Right lobe of liver (tissue), 4 donors: ENCODE data around the gene SV2B.

Experiments
- POLR2A ChIP-seq: fragments of 450-650 bp; IDR thresholded peaks from one replicate; pipeline ENCODE4 v1.6.1; 2017; ENCODE audit warnings: antibody characterized with exemption, mild to moderate bottlenecking
- TF ChIP-seq, protein P1 (sequence below), 4 donors: fragments of 200-600 bp in 3 of 4; fragments of 450-650 bp in 1 of 4; IDR thresholded peaks; one replicate each; pipeline versions ENCODE4 v1.5.1 to v1.8.0; 2016 to 2022; ENCODE audit warnings: antibody characterized with exemption in 4 of 4, mild to moderate bottlenecking in 2 of 4
- donor health status: DM: no; HTN: no; CAD: no.
- donor health status: DM: no; HTN: no; CAD: no.
- donor health status: DM: no; HTN: yes; CAD: no.

DNA sequence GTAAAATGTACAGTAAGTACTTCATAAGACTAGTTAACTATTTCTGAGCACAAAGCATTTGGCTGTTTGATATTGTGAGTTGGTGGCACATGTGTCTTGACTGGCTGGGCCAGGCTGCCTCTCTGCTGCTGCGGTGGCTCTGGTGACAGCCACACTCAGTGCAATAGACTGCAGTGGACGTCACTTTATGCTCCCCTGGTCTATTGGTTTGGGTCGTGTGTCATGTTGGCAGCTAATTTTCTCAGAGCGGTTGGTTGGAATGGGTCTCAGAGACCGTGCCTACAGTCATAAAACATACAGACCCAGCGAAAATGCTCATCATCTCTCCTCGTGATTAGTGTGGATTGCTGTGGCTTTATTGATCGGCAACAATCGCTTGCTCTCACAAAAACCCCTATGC, 71.3 kb downstream of the SV2B start:
- no peak for TF ChIP-seq POLR2A
- TF ChIP-seq, protein P1, sequence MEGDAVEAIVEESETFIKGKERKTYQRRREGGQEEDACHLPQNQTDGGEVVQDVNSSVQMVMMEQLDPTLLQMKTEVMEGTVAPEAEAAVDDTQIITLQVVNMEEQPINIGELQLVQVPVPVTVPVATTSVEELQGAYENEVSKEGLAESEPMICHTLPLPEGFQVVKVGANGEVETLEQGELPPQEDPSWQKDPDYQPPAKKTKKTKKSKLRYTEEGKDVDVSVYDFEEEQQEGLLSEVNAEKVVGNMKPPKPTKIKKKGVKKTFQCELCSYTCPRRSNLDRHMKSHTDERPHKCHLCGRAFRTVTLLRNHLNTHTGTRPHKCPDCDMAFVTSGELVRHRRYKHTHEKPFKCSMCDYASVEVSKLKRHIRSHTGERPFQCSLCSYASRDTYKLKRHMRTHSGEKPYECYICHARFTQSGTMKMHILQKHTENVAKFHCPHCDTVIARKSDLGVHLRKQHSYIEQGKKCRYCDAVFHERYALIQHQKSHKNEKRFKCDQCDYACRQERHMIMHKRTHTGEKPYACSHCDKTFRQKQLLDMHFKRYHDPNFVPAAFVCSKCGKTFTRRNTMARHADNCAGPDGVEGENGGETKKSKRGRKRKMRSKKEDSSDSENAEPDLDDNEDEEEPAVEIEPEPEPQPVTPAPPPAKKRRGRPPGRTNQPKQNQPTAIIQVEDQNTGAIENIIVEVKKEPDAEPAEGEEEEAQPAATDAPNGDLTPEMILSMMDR (IDR thresholded peaks at IDR 0.05): no peak
